GM12865 (cell line): ENCODE results near the gene PARVA.
"Not testable (repeated sequence)": the region's sequence is repeated elsewhere in the genome, so short reads cannot be mapped to it uniquely, and the experiment has no call there.

Experiments used
- DNase-seq: peaks from one replicate; pipeline ENCODE4 v3.0.0; 2010; ENCODE audit warnings: low read depth
- H3K4me3 ChIP-seq: 2 replicates; pipeline ENCODE4 v1.5.1; 2011; ENCODE audit warnings: mild to moderate bottlenecking, low read depth, low read length, control low read depth
- CTCF ChIP-seq: IDR thresholded peaks from 2 replicates; pipeline ENCODE4 v1.5.1; 2011; ENCODE audit warnings: low read length, control low read depth, low read depth, inconsistent platforms; ENCODE audit not compliant: insufficient read depth; ENCODE audit errors: missing control alignments

The PARVA gene

GRCh38 chr11:12353534-12353933 lies 23.8 kb upstream of the PARVA start:
- no peak overlapping the region for H3K4me3 ChIP-seq
- DNase-seq = no peak
- TF ChIP-seq CTCF = no peak

GRCh38 chr11:12354750-12355545 lies 22.4 kb upstream of the PARVA start:
- no peak overlapping the region for H3K4me3 ChIP-seq
- DNase-seq = no peak
- TF ChIP-seq CTCF = no peak

GRCh38 chr11:12356944-12357655 lies 20.3 kb upstream of the PARVA start:
- TF ChIP-seq CTCF = no peak
- no peak for DNase-seq
- H3K4me3 ChIP-seq = no peak overlapping the region

- not testable (repeated sequence) for DNase-seq, H3K4me3 ChIP-seq
Observed at GRCh38 chr11:12357697-12358096, 19.7 kb upstream of the PARVA start.

- no peak for DNase-seq
- H3K4me3 ChIP-seq = no peak overlapping the region
- no peak for TF ChIP-seq CTCF
Observed at GRCh38 chr11:12358302-12359188, 18.8 kb upstream of the PARVA start.

- H3K4me3 ChIP-seq = no peak overlapping the region
- no peak for TF ChIP-seq CTCF
- DNase-seq = no peak
Observed at GRCh38 chr11:12359761-12360160, 17.6 kb upstream of the PARVA start.

- no peak for TF ChIP-seq CTCF
- no peak for DNase-seq
- H3K4me3 ChIP-seq = no peak overlapping the region
Observed at GRCh38 chr11:12361682-12362081, 15.7 kb upstream of the PARVA start.
